Astrocyte of the spinal cord (primary cell): ENCODE measurements around the gene KIF14.

ENCODE experiments used
- DNase-seq: peaks from one replicate; pipeline ENCODE4 v3.0.0; 2011; ENCODE audit warnings: low read depth, low spot score
- H3K4me3 ChIP-seq: 2 replicates; pipeline ENCODE4 v1.5.1; 2011; ENCODE audit warnings: low read depth, mild to moderate bottlenecking, low read length, moderate library complexity
- CTCF ChIP-seq: IDR thresholded peaks from 2 replicates; pipeline ENCODE4 v1.5.1; 2012; ENCODE audit warnings: low read depth, mild to moderate bottlenecking, low read length, inconsistent platforms
- in situ Hi-C: cut with HindIII; loops from 2 replicates; pipeline ENCODE4 v1.10.0; 2017; ENCODE audit warnings: low sequenced_read_pairs

KIF14 gene

GRCh38 chr1:200644021-200644420 is 23.5 kb upstream of the KIF14 start:
- no peak for DNase-seq
- no peak for TF ChIP-seq CTCF
- in situ Hi-C loops = no loop called here
- H3K4me3 ChIP-seq = no peak overlapping the region

GRCh38 chr1:200642481-200642880 is 21.9 kb upstream of the KIF14 start:
- no peak for DNase-seq
- in situ Hi-C loops = no loop called here
- no peak overlapping the region for H3K4me3 ChIP-seq
- no peak for TF ChIP-seq CTCF

GRCh38 chr1:200640963-200641401 is 20.4 kb upstream of the KIF14 start:
- no peak for DNase-seq
- in situ Hi-C loops = no loop called here
- TF ChIP-seq CTCF = no peak
- no peak overlapping the region for H3K4me3 ChIP-seq

- in situ Hi-C loops = no loop called here
- H3K4me3 ChIP-seq = no peak overlapping the region
- DNase-seq = no peak
- no peak for TF ChIP-seq CTCF
Observed at GRCh38 chr1:200640373-200640962, 19.9 kb upstream of the KIF14 start.

- in situ Hi-C loops = no loop called here
- no peak for DNase-seq
- no peak for TF ChIP-seq CTCF
- no peak overlapping the region for H3K4me3 ChIP-seq
Observed at GRCh38 chr1:200638073-200638472, 17.5 kb upstream of the KIF14 start.

- no peak for TF ChIP-seq CTCF
- DNase-seq = no peak
- no peak overlapping the region for H3K4me3 ChIP-seq
- in situ Hi-C loops = no loop called here
Observed at GRCh38 chr1:200636681-200637080, 16.1 kb upstream of the KIF14 start.
